ENCODE data around the gene GGA1. TPM values are rescaled to one million over a fixed set of nuclear protein-coding genes. Genes with fewer than 3 reads are reported as not detected.

GGA1 gene
- total RNA-seq, 4 donors from 2014 or later = 16.7 to 78.0 (median 35.3) TPM

GRCh38 chr22:37631448-37632173, 23.0 kb downstream of the GGA1 start:
- DNase-seq = no peak
- peaks cover 7 to 19% of the 10 kb centered on the region in 2 donors for H3K4me1 ChIP-seq
- H3K27me3 ChIP-seq = no peaks in the 10 kb centered on the region
- intact Hi-C loops (cut with DNase I; ENCODE audit: low total_unique reads) = no loop called here
- H3K4me3 ChIP-seq = no peak overlapping the region
- TF ChIP-seq CTCF (IDR thresholded peaks at IDR 0.05) (no peak), POLR2A (IDR thresholded peaks at IDR 0.05) (no peak)
- no peaks in the 10 kb centered on the region for H3K36me3 ChIP-seq
- peak overlapping the region in 1 of 2 donors; percentile 89 for H3K27ac ChIP-seq
- no peaks in the 10 kb centered on the region for H3K9me3 ChIP-seq

GRCh38 chr22:37632174-37633088, 23.8 kb downstream of the GGA1 start:
- intact Hi-C loops (cut with DNase I; ENCODE audit: low total_unique reads) = no loop called here
- Histone ChIP-seq H3K27ac (peak overlapping the region; percentile 80 to 89), H3K36me3 (no peaks in the 10 kb centered on the region), H3K9me3 (no peaks in the 10 kb centered on the region), H3K27me3 (no peaks in the 10 kb centered on the region), H3K4me3 (no peak overlapping the region), H3K4me1 (peaks cover 7 to 14% of the 10 kb centered on the region in 2 donors)
- no peak for DNase-seq
- TF ChIP-seq CTCF (IDR thresholded peaks at IDR 0.05) = no peak
- no peak for TF ChIP-seq POLR2A (IDR thresholded peaks at IDR 0.05)

GRCh38 chr22:37633089-37633624, 24.5 kb downstream of the GGA1 start:
- intact Hi-C loops (cut with DNase I; ENCODE audit: low total_unique reads) = no loop called here
- Histone ChIP-seq H3K9me3 (no peaks in the 10 kb centered on the region), H3K36me3 (no peaks in the 10 kb centered on the region), H3K4me3 (peak overlapping the region in 1 of 2 donors; percentile 11), H3K27ac (peak overlapping the region; percentile 80 to 89), H3K27me3 (no peaks in the 10 kb centered on the region), H3K4me1 (peaks cover 7 to 14% of the 10 kb centered on the region in 2 donors)
- DNase-seq = no peak
- TF ChIP-seq CTCF (IDR thresholded peaks at IDR 0.05) (no peak), POLR2A (IDR thresholded peaks at IDR 0.05) (no peak)

GRCh38 chr22:37633625-37634416, 25.2 kb downstream of the GGA1 start:
- Histone ChIP-seq H3K4me1 (peaks cover 7 to 14% of the 10 kb centered on the region in 2 donors), H3K36me3 (no peaks in the 10 kb centered on the region), H3K9me3 (no peaks in the 10 kb centered on the region), H3K27ac (peak overlapping the region; percentile 80 to 89), H3K27me3 (no peaks in the 10 kb centered on the region), H3K4me3 (peak overlapping the region in 1 of 2 donors; percentile 11)
- peak; percentile 90 to 92 for DNase-seq
- intact Hi-C loops (cut with DNase I; ENCODE audit: low total_unique reads) = no loop called here
- TF ChIP-seq POLR2A (IDR thresholded peaks at IDR 0.05) (peak in 1 of 2 donors; percentile 42), CTCF (IDR thresholded peaks at IDR 0.05) (peak; percentile 8 to 44 (median 28))
